K562 (cell line): ENCODE measurements around the gene ERC2.

Source experiments
- ERF ChIP-seq: fragments of 450-650 bp; formaldehyde crosslinking; IDR thresholded peaks from 2 replicates; pipeline ENCODE4 v1.4.0; 2020; ENCODE audit warnings: mild to moderate bottlenecking, mixed read lengths
- FOS ChIP-seq: IDR thresholded peaks from 3 replicates; pipeline ENCODE4 v1.6.1; 2011; ENCODE audit not compliant: insufficient read length; ENCODE audit errors: extremely low read depth
- POLR2G ChIP-seq: fragments of 200-400 bp; formaldehyde crosslinking; IDR thresholded peaks from 2 replicates; pipeline ENCODE4 v1.6.1; 2017; ENCODE audit warnings: low read depth, mild to moderate bottlenecking, antibody characterized with exemption, low read length, moderate library complexity
- RFX5 ChIP-seq: IDR thresholded peaks from 2 replicates; pipeline ENCODE4 v1.6.1; 2011; ENCODE audit warnings: low read depth, mild to moderate bottlenecking, improper control_type of control experiment, low read length
- SRSF1 ChIP-seq: fragments of 200-400 bp; formaldehyde crosslinking; IDR thresholded peaks from 2 replicates; pipeline ENCODE4 v1.6.1; 2017; ENCODE audit warnings: mild to moderate bottlenecking, low read depth, low read length, moderate library complexity
- TAF15 ChIP-seq: fragments of 200-400 bp; formaldehyde crosslinking; IDR thresholded peaks from 2 replicates; pipeline ENCODE4 v1.6.1; 2017; ENCODE audit warnings: mild to moderate bottlenecking, low read depth, low read length, moderate library complexity
- ZFX ChIP-seq: sonication (generic); formaldehyde crosslinking; IDR thresholded peaks from 2 replicates; pipeline ENCODE4 v1.8.0; 2022; ENCODE audit warnings: mild to moderate bottlenecking, missing genetic modification reagents, moderate library complexity
- ZNF24 ChIP-seq: fragments of 450-650 bp; IDR thresholded peaks from 2 replicates; pipeline ENCODE4 v1.6.1; 2016
- TF ChIP-seq, protein P1 (sequence below): fragments of 250-450 bp; sonication (Bioruptor Pico); IDR thresholded peaks from 2 replicates; pipeline ENCODE4 v1.8.0; 2022; ENCODE audit warnings: inconsistent platforms, mild to moderate bottlenecking, moderate library complexity, borderline replicate concordance
- TF ChIP-seq, protein P2 (sequence below): sonication (generic); formaldehyde crosslinking; IDR thresholded peaks from 2 replicates; pipeline ENCODE4 v1.9.0; 2022; ENCODE audit warnings: mild to moderate bottlenecking, missing genetic modification reagents
- TF ChIP-seq, protein P3 (sequence below), 3 experiments: IDR thresholded peaks in 2 of 3; conservative IDR thresholded peaks in 1 of 3; 2 replicates each; pipeline ENCODE4 v1.5.1; 2011 to 2012; ENCODE audit warnings: low read length in 3 of 3, mild to moderate bottlenecking in 3 of 3, control low read depth in 2 of 3, improper control_type of control experiment in 1 of 3, inconsistent platforms in 1 of 3, low read depth in 1 of 3, mixed read lengths in 1 of 3, moderate library complexity in 1 of 3; ENCODE audit not compliant: insufficient read depth in 2 of 3
- TF ChIP-seq, protein P4 (sequence below): sonication (generic); formaldehyde crosslinking; IDR thresholded peaks from 2 replicates; pipeline ENCODE4 v1.8.0; 2023; ENCODE audit warnings: missing genetic modification reagents, mild to moderate bottlenecking, borderline replicate concordance

DNA sequence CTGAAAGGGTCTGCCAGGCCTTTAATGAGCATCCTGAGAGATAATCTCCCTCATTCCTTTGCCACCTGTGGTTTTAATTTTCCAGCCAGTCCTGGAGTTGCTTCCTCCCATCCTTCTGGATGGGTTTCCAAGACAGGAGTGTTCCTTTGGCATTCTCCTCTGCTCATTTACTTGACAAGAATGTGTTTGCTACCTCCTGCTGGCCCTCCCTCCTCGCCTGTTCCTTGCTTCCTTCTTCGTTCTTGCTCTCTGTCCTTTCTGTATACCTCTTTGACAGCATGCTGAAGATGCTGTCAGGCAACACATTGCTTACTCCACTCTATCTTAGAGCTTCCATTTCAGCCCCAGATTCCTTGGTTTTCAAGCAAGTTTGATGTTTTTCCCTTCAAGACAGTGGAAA, 46.0 kb downstream of the ERC2 start:
- TF ChIP-seq ZFX (no peak), ZNF24 (no peak), SRSF1 (no peak), FOS (no peak), POLR2G (no peak), ERF (CRISPR knock-in tag) (no peak), TAF15 (no peak), RFX5 (no peak)
- TF ChIP-seq, protein P1, sequence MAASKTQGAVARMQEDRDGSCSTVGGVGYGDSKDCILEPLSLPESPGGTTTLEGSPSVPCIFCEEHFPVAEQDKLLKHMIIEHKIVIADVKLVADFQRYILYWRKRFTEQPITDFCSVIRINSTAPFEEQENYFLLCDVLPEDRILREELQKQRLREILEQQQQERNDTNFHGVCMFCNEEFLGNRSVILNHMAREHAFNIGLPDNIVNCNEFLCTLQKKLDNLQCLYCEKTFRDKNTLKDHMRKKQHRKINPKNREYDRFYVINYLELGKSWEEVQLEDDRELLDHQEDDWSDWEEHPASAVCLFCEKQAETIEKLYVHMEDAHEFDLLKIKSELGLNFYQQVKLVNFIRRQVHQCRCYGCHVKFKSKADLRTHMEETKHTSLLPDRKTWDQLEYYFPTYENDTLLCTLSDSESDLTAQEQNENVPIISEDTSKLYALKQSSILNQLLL: no peak
- TF ChIP-seq, protein P2, sequence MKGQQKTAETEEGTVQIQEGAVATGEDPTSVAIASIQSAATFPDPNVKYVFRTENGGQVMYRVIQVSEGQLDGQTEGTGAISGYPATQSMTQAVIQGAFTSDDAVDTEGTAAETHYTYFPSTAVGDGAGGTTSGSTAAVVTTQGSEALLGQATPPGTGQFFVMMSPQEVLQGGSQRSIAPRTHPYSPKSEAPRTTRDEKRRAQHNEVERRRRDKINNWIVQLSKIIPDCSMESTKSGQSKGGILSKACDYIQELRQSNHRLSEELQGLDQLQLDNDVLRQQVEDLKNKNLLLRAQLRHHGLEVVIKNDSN (CRISPR knock-in tag): no peak
- TF ChIP-seq, protein P3, sequence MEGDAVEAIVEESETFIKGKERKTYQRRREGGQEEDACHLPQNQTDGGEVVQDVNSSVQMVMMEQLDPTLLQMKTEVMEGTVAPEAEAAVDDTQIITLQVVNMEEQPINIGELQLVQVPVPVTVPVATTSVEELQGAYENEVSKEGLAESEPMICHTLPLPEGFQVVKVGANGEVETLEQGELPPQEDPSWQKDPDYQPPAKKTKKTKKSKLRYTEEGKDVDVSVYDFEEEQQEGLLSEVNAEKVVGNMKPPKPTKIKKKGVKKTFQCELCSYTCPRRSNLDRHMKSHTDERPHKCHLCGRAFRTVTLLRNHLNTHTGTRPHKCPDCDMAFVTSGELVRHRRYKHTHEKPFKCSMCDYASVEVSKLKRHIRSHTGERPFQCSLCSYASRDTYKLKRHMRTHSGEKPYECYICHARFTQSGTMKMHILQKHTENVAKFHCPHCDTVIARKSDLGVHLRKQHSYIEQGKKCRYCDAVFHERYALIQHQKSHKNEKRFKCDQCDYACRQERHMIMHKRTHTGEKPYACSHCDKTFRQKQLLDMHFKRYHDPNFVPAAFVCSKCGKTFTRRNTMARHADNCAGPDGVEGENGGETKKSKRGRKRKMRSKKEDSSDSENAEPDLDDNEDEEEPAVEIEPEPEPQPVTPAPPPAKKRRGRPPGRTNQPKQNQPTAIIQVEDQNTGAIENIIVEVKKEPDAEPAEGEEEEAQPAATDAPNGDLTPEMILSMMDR (IDR thresholded peaks at IDR 0.05 in 2 of 3, conservative IDR thresholded peaks at IDR 0.05 in 1 of 3; ENCODE audit: insufficient read depth in 2 of 3, low read depth in 1 of 3, low read length in 3 of 3): no peak
- TF ChIP-seq, protein P4, sequence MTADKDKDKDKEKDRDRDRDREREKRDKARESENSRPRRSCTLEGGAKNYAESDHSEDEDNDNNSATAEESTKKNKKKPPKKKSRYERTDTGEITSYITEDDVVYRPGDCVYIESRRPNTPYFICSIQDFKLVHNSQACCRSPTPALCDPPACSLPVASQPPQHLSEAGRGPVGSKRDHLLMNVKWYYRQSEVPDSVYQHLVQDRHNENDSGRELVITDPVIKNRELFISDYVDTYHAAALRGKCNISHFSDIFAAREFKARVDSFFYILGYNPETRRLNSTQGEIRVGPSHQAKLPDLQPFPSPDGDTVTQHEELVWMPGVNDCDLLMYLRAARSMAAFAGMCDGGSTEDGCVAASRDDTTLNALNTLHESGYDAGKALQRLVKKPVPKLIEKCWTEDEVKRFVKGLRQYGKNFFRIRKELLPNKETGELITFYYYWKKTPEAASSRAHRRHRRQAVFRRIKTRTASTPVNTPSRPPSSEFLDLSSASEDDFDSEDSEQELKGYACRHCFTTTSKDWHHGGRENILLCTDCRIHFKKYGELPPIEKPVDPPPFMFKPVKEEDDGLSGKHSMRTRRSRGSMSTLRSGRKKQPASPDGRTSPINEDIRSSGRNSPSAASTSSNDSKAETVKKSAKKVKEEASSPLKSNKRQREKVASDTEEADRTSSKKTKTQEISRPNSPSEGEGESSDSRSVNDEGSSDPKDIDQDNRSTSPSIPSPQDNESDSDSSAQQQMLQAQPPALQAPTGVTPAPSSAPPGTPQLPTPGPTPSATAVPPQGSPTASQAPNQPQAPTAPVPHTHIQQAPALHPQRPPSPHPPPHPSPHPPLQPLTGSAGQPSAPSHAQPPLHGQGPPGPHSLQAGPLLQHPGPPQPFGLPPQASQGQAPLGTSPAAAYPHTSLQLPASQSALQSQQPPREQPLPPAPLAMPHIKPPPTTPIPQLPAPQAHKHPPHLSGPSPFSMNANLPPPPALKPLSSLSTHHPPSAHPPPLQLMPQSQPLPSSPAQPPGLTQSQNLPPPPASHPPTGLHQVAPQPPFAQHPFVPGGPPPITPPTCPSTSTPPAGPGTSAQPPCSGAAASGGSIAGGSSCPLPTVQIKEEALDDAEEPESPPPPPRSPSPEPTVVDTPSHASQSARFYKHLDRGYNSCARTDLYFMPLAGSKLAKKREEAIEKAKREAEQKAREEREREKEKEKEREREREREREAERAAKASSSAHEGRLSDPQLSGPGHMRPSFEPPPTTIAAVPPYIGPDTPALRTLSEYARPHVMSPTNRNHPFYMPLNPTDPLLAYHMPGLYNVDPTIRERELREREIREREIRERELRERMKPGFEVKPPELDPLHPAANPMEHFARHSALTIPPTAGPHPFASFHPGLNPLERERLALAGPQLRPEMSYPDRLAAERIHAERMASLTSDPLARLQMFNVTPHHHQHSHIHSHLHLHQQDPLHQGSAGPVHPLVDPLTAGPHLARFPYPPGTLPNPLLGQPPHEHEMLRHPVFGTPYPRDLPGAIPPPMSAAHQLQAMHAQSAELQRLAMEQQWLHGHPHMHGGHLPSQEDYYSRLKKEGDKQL (CRISPR knock-in tag): no peak
